Right lobe of liver (tissue), 6 donors: Measurements from ENCODE around the gene TXLNA. TPM values are rescaled to one million over a fixed set of nuclear protein-coding genes. Genes with fewer than 3 reads are reported as not detected.
A peak's percentile ranks its signal among the peaks of the same experiment; 100 is the strongest.

ENCODE experiments used
- ATAC-seq, 4 donors: fragments of 200-7000 bp; cut with Tn5 transposase; one replicate each; pipeline ENCODE4 v1.9.1; 2020; ENCODE audit warnings: mild to moderate bottlenecking in 4 of 4, moderate library complexity in 4 of 4
- DNase-seq, 3 donors: peaks; one replicate each; pipeline ENCODE4 v3.0.0-alpha.2; 2020
- H3K27ac ChIP-seq, 3 donors: fragments of 200-600 bp; one replicate each; pipeline ENCODE4 v1.8.0; 2022
- H3K27me3 ChIP-seq, 2 donors: fragments of 200-600 bp; one replicate each; pipeline ENCODE4 v1.8.0; 2022
- H3K36me3 ChIP-seq, 4 donors: fragments of 200-600 bp; sonication (generic) in 1 of 4; one replicate each; pipeline versions ENCODE4 v1.5.1 to v1.8.0; 2017 to 2022; ENCODE audit warnings: control low read depth in 1 of 4
- H3K4me1 ChIP-seq, 4 donors: fragments of 200-600 bp; sonication (generic) in 1 of 4; one replicate each; pipeline versions ENCODE4 v1.5.1 to v1.8.0; 2017 to 2022; ENCODE audit warnings: control low read depth in 1 of 4
- H3K4me3 ChIP-seq, 3 donors: fragments of 200-600 bp; one replicate each; pipeline ENCODE4 v1.8.0; 2022
- H3K9me3 ChIP-seq, 4 donors: fragments of 200-600 bp; sonication (generic) in 1 of 4; one replicate each; pipeline versions ENCODE4 v1.5.1 to v1.8.0; 2017 to 2022; ENCODE audit warnings: control low read depth in 1 of 4
- POLR2A ChIP-seq: fragments of 450-650 bp; IDR thresholded peaks from one replicate; pipeline ENCODE4 v1.6.1; 2017; ENCODE audit warnings: antibody characterized with exemption, mild to moderate bottlenecking
- WGBS: methylation state at CpG from one replicate; pipeline ENCODE4 v1.1.6; 2018; ENCODE audit warnings: low coverage, low lambda C conversion rate; ENCODE audit not compliant: insufficient coverage; ENCODE audit errors: missing lambda C conversion rate; 5-methylcytosine and 5-hydroxymethylcytosine counted together
- intact Hi-C, 2 donors: fragments of 100-400 bp; cut with DNase I; formaldehyde crosslinking; loops; one replicate each; pipeline versions ENCODE4 v1.11.2 to v1.14.1; 2022
- total RNA-seq, 6 experiments: library from RNA; depleted of rRNA in 2 of 6; stranded (reverse); fragments of >200 nt in 2 of 6; fragmentation: NEBNext Ultra II Directional in 3 of 6; extraction: Animal tissue kit (Norgen Biotek cat#: 25700) in 3 of 6; gene quantifications; one replicate each; pipeline versions ENCODE4 v1.1.0 to v1.2.4, GENCODE V29; 2016 to 2023
- TF ChIP-seq, protein P1 (sequence below), 4 donors: fragments of 200-600 bp in 3 of 4; fragments of 450-650 bp in 1 of 4; IDR thresholded peaks; one replicate each; pipeline versions ENCODE4 v1.5.1 to v1.8.0; 2016 to 2022; ENCODE audit warnings: antibody characterized with exemption in 4 of 4, mild to moderate bottlenecking in 2 of 4
- donor health status: DM: no; HTN: yes; CAD: no.
- donor health status: DM: no; HTN: no; CAD: no.
- donor health status: DM: no; HTN: no; CAD: no.
- donor health status: DM: no; HTN: yes; CAD: no.
- donor health status: DM: no; HTN: yes; CAD: no.

Gene TXLNA
- total RNA-seq, 6 experiments from 2014 or later, result 26.0 to 39.6 (median 33.5) TPM

DNA sequence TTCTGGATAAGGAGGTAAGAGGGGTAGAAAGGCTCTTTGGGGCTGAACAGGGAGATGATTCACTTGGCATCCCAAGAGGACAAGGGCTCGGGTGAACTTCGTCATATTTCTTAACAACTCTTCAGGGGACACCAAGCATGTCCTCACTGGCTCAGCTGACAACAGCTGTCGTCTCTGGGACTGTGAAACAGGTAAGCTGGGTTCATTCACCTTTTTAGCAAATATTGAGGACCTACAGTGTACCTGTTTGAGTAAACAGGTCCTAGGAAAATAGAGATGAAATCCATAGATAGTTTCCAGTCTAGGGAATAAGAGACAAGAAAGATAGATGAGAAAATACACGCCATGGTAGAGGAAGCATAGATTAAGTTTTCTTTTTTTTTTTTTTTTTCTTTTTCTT is 44.8 kb downstream of the TXLNA start:
- Histone ChIP-seq H3K27ac (peak overlapping the region in 2 of 3 donors; percentile 74 to 81), H3K36me3 (peaks cover 0 to 47% (median 24%) of the 10 kb centered on the region in 4 donors), H3K4me3 (no peak overlapping the region), H3K4me1 (peaks cover 0 to 30% (median 15%) of the 10 kb centered on the region in 4 donors), H3K9me3 (no peaks in the 10 kb centered on the region), H3K27me3 (no peaks in the 10 kb centered on the region)
- intact Hi-C loops, result no loop called here
- TF ChIP-seq, protein P1, sequence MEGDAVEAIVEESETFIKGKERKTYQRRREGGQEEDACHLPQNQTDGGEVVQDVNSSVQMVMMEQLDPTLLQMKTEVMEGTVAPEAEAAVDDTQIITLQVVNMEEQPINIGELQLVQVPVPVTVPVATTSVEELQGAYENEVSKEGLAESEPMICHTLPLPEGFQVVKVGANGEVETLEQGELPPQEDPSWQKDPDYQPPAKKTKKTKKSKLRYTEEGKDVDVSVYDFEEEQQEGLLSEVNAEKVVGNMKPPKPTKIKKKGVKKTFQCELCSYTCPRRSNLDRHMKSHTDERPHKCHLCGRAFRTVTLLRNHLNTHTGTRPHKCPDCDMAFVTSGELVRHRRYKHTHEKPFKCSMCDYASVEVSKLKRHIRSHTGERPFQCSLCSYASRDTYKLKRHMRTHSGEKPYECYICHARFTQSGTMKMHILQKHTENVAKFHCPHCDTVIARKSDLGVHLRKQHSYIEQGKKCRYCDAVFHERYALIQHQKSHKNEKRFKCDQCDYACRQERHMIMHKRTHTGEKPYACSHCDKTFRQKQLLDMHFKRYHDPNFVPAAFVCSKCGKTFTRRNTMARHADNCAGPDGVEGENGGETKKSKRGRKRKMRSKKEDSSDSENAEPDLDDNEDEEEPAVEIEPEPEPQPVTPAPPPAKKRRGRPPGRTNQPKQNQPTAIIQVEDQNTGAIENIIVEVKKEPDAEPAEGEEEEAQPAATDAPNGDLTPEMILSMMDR (IDR thresholded peaks at IDR 0.05), result no peak
- TF ChIP-seq POLR2A, result no peak
- ATAC-seq, result peak; percentile 50 to 73 (median 60)
- WGBS, result 31% methylated on average over 4 of the region's 4 CpGs
- no peak for DNase-seq

DNA sequence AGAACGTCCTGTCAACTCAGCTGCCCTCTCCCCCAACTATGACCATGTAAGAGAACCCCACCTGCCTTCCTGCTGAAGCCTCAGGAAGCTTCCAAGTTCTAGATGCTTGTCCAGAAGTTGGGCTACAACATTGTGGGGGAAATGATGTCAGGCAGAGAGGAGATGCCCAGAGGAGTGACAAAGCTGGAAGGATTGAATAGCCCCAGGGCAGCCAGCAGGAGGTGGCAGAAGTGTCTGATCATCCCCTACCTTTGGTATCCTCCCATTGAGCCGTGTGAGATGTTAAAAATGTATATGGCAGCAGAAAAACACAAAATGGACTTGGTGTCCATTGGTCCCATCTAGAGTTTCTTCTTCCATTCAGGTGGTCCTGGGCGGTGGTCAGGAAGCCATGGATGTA is 49.3 kb downstream of the TXLNA start:
- Histone ChIP-seq H3K4me3 (no peak overlapping the region), H3K36me3 (peaks cover 0 to 74% (median 39%) of the 10 kb centered on the region in 4 donors), H3K9me3 (no peaks in the 10 kb centered on the region), H3K27me3 (no peaks in the 10 kb centered on the region), H3K27ac (no peak overlapping the region), H3K4me1 (peaks cover 0 to 11% (median 3%) of the 10 kb centered on the region in 4 donors)
- no peak for ATAC-seq
- no peak for DNase-seq
- TF ChIP-seq POLR2A, result no peak
- TF ChIP-seq, protein P1 (IDR thresholded peaks at IDR 0.05), result no peak
- WGBS, result 83% methylated on average over 2 of the region's 3 CpGs
- intact Hi-C loops, result no loop called here

DNA sequence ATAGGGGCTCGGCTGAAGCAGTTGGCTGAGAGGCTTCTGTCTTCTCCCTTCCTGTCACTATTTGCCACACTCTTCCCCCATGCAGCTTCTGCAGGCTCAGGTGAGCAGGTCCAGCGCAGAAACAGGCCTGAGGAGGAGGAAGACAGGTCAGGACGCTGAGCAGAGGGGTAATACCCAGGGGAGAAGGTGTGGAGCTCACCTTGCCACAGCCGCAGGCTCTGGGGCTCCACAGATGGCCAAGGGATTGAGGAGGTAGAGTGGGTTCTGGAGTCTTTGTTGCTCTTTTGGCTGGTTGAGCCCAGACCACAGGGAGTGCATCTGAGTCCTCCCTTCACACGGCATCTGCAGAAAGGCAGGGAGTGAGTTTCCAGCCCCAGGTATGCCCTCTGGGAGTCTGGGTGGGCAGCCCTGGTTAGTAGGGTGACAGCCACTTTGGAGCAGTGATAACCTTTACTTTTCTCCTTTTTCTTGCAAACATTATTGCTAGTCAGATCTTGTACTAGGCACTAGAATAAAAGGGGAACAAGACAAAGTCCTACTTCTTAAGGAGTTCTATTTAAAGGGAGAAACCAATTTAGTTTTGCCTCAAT is 52.5 kb downstream of the TXLNA start:
- no peaks in the 10 kb centered on the region for H3K27me3 ChIP-seq
- ATAC-seq (peak in 1 of 4 donors; percentile 10), DNase-seq (no peak)
- no peaks in the 10 kb centered on the region for H3K9me3 ChIP-seq
- no peaks in the 10 kb centered on the region for H3K4me1 ChIP-seq
- no peak overlapping the region for H3K27ac ChIP-seq
- H3K4me3 ChIP-seq, result no peak overlapping the region
- no CpG with 5 or more reads among the region's 5 CpGs for WGBS
- TF ChIP-seq, protein P1 (IDR thresholded peaks at IDR 0.05), result no peak
- TF ChIP-seq POLR2A, result no peak
- intact Hi-C loops, result loop anchor here in 1 of 2 donors (10.0 kb wide), 1 partner anchor 73 kb away; no protein-coding TSS in a partner anchor
- peaks cover 0 to 51% (median 26%) of the 10 kb centered on the region in 4 donors for H3K36me3 ChIP-seq

DNA sequence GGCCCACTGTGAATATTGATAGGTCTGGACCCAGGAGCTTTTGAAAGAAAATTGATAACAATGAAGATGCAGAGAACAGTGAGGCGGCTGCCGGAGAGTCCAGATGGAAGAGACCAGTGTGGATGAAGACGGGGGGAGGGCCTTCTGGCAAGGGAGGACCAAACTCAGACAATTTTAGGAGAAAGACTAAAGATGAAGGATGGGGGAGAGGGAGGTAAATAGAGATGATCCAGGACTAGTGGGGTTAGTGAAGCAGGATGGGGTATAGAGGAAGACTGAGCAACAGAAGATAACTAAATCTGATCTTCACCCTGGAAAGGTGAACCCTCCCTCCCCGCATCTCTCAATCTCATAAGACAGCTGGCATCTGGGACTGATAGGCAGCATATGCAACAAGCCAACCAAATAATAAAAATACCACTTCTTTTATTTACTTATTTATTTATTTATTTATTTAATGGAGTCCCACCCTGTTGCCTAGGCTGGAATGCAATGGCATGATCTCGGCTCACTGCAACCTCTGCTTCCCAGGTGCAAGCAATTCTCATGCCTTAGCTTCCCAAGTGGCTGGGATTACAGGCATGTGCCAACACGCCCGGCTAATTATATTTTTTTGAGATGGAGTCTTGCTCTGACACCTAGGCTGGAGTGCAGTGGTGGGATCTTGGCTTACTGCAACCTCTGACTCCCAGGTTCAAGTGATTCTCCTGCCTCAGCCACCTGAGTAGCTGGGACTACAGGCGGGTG is 53.3 kb downstream of the TXLNA start:
- no peak overlapping the region for H3K27ac ChIP-seq
- WGBS, result 80% methylated on average over 7 of the region's 8 CpGs
- no peaks in the 10 kb centered on the region for H3K4me1 ChIP-seq
- ATAC-seq, result no peak
- H3K27me3 ChIP-seq, result no peaks in the 10 kb centered on the region
- TF ChIP-seq POLR2A, result no peak
- TF ChIP-seq, protein P1 (IDR thresholded peaks at IDR 0.05), result no peak
- DNase-seq, result no peak
- H3K4me3 ChIP-seq, result no peak overlapping the region
- H3K36me3 ChIP-seq, result peaks cover 0 to 43% (median 23%) of the 10 kb centered on the region in 4 donors
- intact Hi-C loops, result loop anchor here in 1 of 2 donors (10.0 kb wide), 1 partner anchor 72 kb away; no protein-coding TSS in a partner anchor
- no peaks in the 10 kb centered on the region for H3K9me3 ChIP-seq
